MM.1S (cell line): Measurements from ENCODE around the gene CCBE1.

Experiments
- DNase-seq: peaks from one replicate; pipeline ENCODE4 v3.0.0-alpha.2; 2015
- H2AFZ ChIP-seq: fragments of 300-600 bp; sonication (generic); 2 replicates; pipeline ENCODE4 v1.6.0; 2016; ENCODE audit warnings: antibody characterized with exemption, low read length
- H3F3A ChIP-seq: fragments of 300-600 bp; sonication (generic); 2 replicates; pipeline ENCODE4 v1.6.1; 2016; ENCODE audit warnings: mild to moderate bottlenecking, antibody characterized with exemption, low read length, moderate library complexity, mixed read lengths; ENCODE audit not compliant: insufficient read depth
- H3K27ac ChIP-seq: fragments of 300-600 bp; sonication (generic); 2 replicates; pipeline ENCODE4 v1.5.1; 2016; ENCODE audit warnings: mild to moderate bottlenecking, low read length
- H3K27me3 ChIP-seq: fragments of 300-600 bp; sonication (generic); replicated peaks from 2 replicates; pipeline ENCODE4 v1.6.0; 2016; ENCODE audit warnings: low read length; ENCODE audit not compliant: insufficient read depth
- H3K36me3 ChIP-seq: fragments of 300-600 bp; sonication (generic); replicated peaks from 2 replicates; pipeline ENCODE4 v1.6.1; 2016; ENCODE audit warnings: mild to moderate bottlenecking, low read length, mixed read lengths; ENCODE audit not compliant: insufficient read depth
- H3K4me1 ChIP-seq: fragments of 300-600 bp; sonication (generic); 2 replicates; pipeline ENCODE4 v1.6.1; 2016; ENCODE audit warnings: low read length, mixed read lengths
- H3K4me2 ChIP-seq: fragments of 300-600 bp; sonication (generic); 2 replicates; pipeline ENCODE4 v1.6.0; 2016; ENCODE audit warnings: low read depth, low read length
- H3K4me3 ChIP-seq: fragments of 300-600 bp; sonication (generic); 2 replicates; pipeline ENCODE4 v1.5.1; 2016; ENCODE audit warnings: low read length, mixed read lengths
- H3K79me2 ChIP-seq: fragments of 300-600 bp; sonication (generic); 2 replicates; pipeline ENCODE4 v1.6.1; 2016; ENCODE audit warnings: mixed run types, low read length, mixed read lengths
- H3K9ac ChIP-seq: fragments of 300-600 bp; sonication (generic); 2 replicates; pipeline ENCODE4 v1.6.1; 2016; ENCODE audit warnings: low read length, mixed read lengths
- H3K9me2 ChIP-seq: fragments of 300-600 bp; sonication (generic); replicated peaks from 2 replicates; pipeline ENCODE4 v1.6.1; 2016; ENCODE audit warnings: mild to moderate bottlenecking, low read length, mixed read lengths; ENCODE audit not compliant: insufficient read depth
- H3K9me3 ChIP-seq: fragments of 300-600 bp; sonication (generic); replicated peaks from 2 replicates; pipeline ENCODE4 v1.6.1; 2016; ENCODE audit warnings: mild to moderate bottlenecking, low read length, mixed read lengths; ENCODE audit not compliant: insufficient read depth
- H4K20me1 ChIP-seq: fragments of 300-600 bp; sonication (generic); 2 replicates; pipeline ENCODE4 v1.6.1; 2016; ENCODE audit warnings: mild to moderate bottlenecking, low read length, moderate library complexity, mixed read lengths; ENCODE audit not compliant: insufficient read depth
- EZH2 ChIP-seq: fragments of 300-600 bp; sonication (generic); optimal IDR thresholded peaks from 2 replicates; pipeline ENCODE3; 2017; ENCODE audit warnings: low read depth, mild to moderate bottlenecking, antibody characterized with exemption, low read length, mixed read lengths
- EZH2phosphoT487 ChIP-seq: fragments of 300-600 bp; sonication (generic); IDR thresholded peaks from 2 replicates; pipeline ENCODE4 v1.6.1; 2018; ENCODE audit warnings: antibody characterized with exemption, low read length
- TF ChIP-seq, protein P1 (sequence below): fragments of 300-600 bp; sonication (generic); IDR thresholded peaks from 2 replicates; pipeline ENCODE4 v1.5.1; 2016; ENCODE audit warnings: antibody characterized with exemption, low read length, mixed read lengths

CCBE1 gene

DNA sequence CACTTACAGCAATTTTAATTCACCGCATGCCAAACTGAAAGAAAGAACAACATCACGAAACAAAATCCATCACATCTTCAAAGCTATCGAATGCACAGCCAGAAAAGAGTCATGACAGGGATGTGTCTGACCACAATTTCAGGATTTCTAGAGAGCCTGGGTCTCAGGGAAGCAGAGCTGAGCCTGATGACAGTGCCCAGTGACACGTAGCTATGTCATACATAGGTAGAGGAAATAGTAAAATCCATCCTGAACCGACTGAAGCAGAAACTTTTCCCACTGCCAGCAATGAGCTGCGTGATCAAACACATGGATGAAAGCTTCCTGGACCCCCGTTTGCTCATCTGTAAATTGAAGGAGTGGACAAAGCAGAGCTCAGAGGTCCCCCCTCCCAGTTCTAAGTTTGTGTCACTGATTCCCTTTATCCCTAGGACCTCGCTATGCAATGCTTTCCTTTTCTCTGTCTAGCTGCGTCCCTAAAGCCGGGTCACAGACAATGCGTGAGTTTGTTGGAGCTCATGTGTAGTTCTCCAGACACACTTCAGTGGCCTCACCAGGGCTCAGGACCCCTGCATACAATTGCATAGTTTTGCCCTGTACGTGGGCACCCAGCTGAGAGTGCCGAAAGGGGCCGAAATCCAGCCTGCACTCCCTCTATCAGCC, 37.6 kb downstream of the CCBE1 start:
- H3K27me3 ChIP-seq: no peaks in the 10 kb centered on the region
- H3K27ac ChIP-seq: no peak overlapping the region
- no peak overlapping the region for H3K4me3 ChIP-seq
- no peak overlapping the region for H3K4me2 ChIP-seq
- H3K9me3 ChIP-seq: no peaks in the 10 kb centered on the region
- no peaks in the 10 kb centered on the region for H4K20me1 ChIP-seq
- no peaks in the 10 kb centered on the region for H3K9me2 ChIP-seq
- no peak overlapping the region for H2AFZ ChIP-seq
- no peak overlapping the region for H3K9ac ChIP-seq
- H3K4me1 ChIP-seq: no peaks in the 10 kb centered on the region
- DNase-seq: no peak
- TF ChIP-seq EZH2phosphoT487 (no peak), EZH2 (no peak)
- TF ChIP-seq, protein P1, sequence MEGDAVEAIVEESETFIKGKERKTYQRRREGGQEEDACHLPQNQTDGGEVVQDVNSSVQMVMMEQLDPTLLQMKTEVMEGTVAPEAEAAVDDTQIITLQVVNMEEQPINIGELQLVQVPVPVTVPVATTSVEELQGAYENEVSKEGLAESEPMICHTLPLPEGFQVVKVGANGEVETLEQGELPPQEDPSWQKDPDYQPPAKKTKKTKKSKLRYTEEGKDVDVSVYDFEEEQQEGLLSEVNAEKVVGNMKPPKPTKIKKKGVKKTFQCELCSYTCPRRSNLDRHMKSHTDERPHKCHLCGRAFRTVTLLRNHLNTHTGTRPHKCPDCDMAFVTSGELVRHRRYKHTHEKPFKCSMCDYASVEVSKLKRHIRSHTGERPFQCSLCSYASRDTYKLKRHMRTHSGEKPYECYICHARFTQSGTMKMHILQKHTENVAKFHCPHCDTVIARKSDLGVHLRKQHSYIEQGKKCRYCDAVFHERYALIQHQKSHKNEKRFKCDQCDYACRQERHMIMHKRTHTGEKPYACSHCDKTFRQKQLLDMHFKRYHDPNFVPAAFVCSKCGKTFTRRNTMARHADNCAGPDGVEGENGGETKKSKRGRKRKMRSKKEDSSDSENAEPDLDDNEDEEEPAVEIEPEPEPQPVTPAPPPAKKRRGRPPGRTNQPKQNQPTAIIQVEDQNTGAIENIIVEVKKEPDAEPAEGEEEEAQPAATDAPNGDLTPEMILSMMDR: no peak
- no peaks in the 10 kb centered on the region for H3K36me3 ChIP-seq
- H3F3A ChIP-seq: no peaks in the 10 kb centered on the region
- no peaks in the 10 kb centered on the region for H3K79me2 ChIP-seq

DNA sequence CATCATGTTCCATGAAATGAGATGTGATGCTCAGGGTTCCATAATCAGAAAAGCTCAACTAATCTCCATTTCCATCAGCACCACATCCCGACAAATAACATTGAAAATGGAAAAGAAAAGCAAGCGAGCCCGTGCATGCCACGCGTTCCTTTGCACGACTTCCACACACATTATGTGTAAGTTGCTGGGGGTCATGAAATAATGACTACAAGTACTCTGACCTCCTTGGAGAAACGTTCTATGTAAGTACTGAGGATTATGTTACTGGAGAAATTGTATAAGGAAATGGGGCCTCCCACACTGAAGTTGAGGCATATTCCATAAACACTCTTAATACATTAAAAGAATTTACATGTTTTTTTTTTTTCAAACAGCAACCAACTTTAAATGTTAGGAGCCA, 38.3 kb downstream of the CCBE1 start:
- H3K9me2 ChIP-seq: no peaks in the 10 kb centered on the region
- H3K27ac ChIP-seq: no peak overlapping the region
- H3K4me1 ChIP-seq: no peaks in the 10 kb centered on the region
- H2AFZ ChIP-seq: no peak overlapping the region
- H3K4me2 ChIP-seq: no peak overlapping the region
- no peaks in the 10 kb centered on the region for H3K9me3 ChIP-seq
- H3F3A ChIP-seq: no peaks in the 10 kb centered on the region
- H3K36me3 ChIP-seq: no peaks in the 10 kb centered on the region
- no peaks in the 10 kb centered on the region for H4K20me1 ChIP-seq
- H3K4me3 ChIP-seq: no peak overlapping the region
- no peak overlapping the region for H3K9ac ChIP-seq
- no peaks in the 10 kb centered on the region for H3K27me3 ChIP-seq
- no peak for DNase-seq
- no peak for TF ChIP-seq EZH2phosphoT487
- TF ChIP-seq, protein P1: no peak
- TF ChIP-seq EZH2: no peak
- H3K79me2 ChIP-seq: no peaks in the 10 kb centered on the region

DNA sequence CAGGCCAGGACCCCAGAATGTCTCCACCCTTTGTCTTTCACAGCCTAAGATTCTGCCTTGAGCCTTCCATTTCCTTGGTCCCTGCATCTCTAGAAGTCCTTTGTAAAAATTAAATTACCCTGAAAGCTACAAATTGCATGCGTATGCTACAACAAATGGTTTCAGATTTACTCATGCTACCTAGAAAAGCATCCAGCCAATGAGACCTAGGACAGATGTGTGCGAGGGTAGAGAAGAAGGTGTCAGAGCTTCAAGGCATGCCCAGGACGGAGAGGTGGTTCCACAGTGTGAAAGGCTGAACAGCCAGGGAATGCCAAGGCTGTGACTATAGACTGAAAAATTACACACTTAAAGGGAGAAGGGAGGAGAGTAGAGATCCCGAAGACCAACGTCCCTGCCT, 40.2 kb downstream of the CCBE1 start:
- Histone ChIP-seq H3K27me3 (no peaks in the 10 kb centered on the region), H3K79me2 (no peaks in the 10 kb centered on the region), H3K36me3 (no peaks in the 10 kb centered on the region), H3K9me3 (no peaks in the 10 kb centered on the region), H3K4me2 (no peak overlapping the region), H2AFZ (no peak overlapping the region), H3F3A (no peaks in the 10 kb centered on the region), H4K20me1 (no peaks in the 10 kb centered on the region), H3K4me3 (no peak overlapping the region), H3K4me1 (no peaks in the 10 kb centered on the region), H3K9me2 (no peaks in the 10 kb centered on the region), H3K27ac (no peak overlapping the region), H3K9ac (no peak overlapping the region)
- no peak for DNase-seq
- TF ChIP-seq, protein P1: no peak
- no peak for TF ChIP-seq EZH2phosphoT487
- no peak for TF ChIP-seq EZH2
